PC-3 (cell line): ENCODE results near the gene ZNF726. TPM values are rescaled to one million over a fixed set of nuclear protein-coding genes. Genes with fewer than 3 reads are reported as not detected.
A peak's percentile ranks its signal among the peaks of the same experiment; 100 is the strongest.

Experiments used
- ATAC-seq: fragments of 200-7000 bp; cut with Tn5 transposase; 2 replicates; pipeline ENCODE4 v1.9.1; 2020; ENCODE audit warnings: mild to moderate bottlenecking, moderate library complexity
- BruUV-seq: library from RNA; stranded (reverse); fragments of 400-500 nt; replicated peaks from 2 replicates; lab custom pipeline; 2021; lab: Mats Ljungman, UMichigan
- CTCF ChIA-PET: fragments of 300-600 bp; sonication (Branson Sonifier 250); formaldehyde crosslinking; loops from one replicate; lab custom pipeline; 2022; ENCODE audit warnings: antibody characterized with exemption; lab: Charles Lee
- POLR2A ChIA-PET: fragments of 300-600 bp; sonication (Branson Sonifier 250); formaldehyde crosslinking; loops from one replicate; lab custom pipeline; 2022; ENCODE audit warnings: antibody characterized with exemption; ENCODE audit not compliant: unreplicated experiment; lab: Charles Lee
- DNase-seq: peaks from one replicate; pipeline ENCODE4 v3.0.0-alpha.2; 2015
- H2AFZ ChIP-seq: fragments of 300-600 bp; sonication (generic); 2 replicates; pipeline ENCODE4 v1.6.0; 2016; ENCODE audit warnings: antibody characterized with exemption, low read length
- H3F3A ChIP-seq: fragments of 300-600 bp; sonication (generic); one replicate; pipeline ENCODE4 v1.6.0; 2017; ENCODE audit warnings: antibody characterized with exemption, low read length, control low read depth, mild to moderate bottlenecking; ENCODE audit not compliant: unreplicated experiment
- H3K27ac ChIP-seq: fragments of 300-600 bp; sonication (generic); 2 replicates; pipeline ENCODE4 v1.5.1; 2016; ENCODE audit warnings: mild to moderate bottlenecking, low read length
- H3K27me3 ChIP-seq: fragments of 300-600 bp; sonication (generic); 2 replicates; pipeline ENCODE4 v1.6.1; 2016; ENCODE audit warnings: low read length, mixed read lengths
- H3K36me3 ChIP-seq: fragments of 300-600 bp; sonication (generic); 2 replicates; pipeline ENCODE4 v1.6.1; 2016; ENCODE audit warnings: low read depth, mixed run types, low read length, mixed read lengths
- H3K4me1 ChIP-seq: fragments of 300-600 bp; sonication (generic); 2 replicates; pipeline ENCODE4 v1.5.1; 2016; ENCODE audit warnings: low read length; ENCODE audit not compliant: insufficient read depth
- H3K4me2 ChIP-seq: fragments of 300-600 bp; sonication (generic); 2 replicates; pipeline ENCODE4 v1.6.0; 2016; ENCODE audit warnings: low read length
- H3K4me3 ChIP-seq: fragments of 300-600 bp; sonication (generic); 2 replicates; pipeline ENCODE4 v1.5.1; 2016; ENCODE audit warnings: mild to moderate bottlenecking, low read length, mixed read lengths
- H3K79me2 ChIP-seq: fragments of 300-600 bp; sonication (generic); 2 replicates; pipeline ENCODE4 v1.6.1; 2017; ENCODE audit warnings: low read length, mixed read lengths
- H3K9ac ChIP-seq: fragments of 300-600 bp; sonication (generic); 2 replicates; pipeline ENCODE4 v1.6.0; 2016; ENCODE audit warnings: mild to moderate bottlenecking, low read length
- H3K9me2 ChIP-seq: fragments of 300-600 bp; sonication (generic); replicated peaks from 2 replicates; pipeline ENCODE4 v1.6.1; 2016; ENCODE audit warnings: mixed run types, low read length, mixed read lengths
- H3K9me3 ChIP-seq: fragments of 300-600 bp; sonication (generic); 2 replicates; pipeline ENCODE4 v1.6.1; 2016; ENCODE audit warnings: low read length, mixed read lengths
- H4K20me1 ChIP-seq: fragments of 300-600 bp; sonication (generic); 2 replicates; pipeline ENCODE4 v1.6.1; 2016; ENCODE audit warnings: low read length, mixed read lengths
- EZH2 ChIP-seq: fragments of 300-600 bp; sonication (generic); IDR thresholded peaks from one replicate; pipeline ENCODE4 v1.6.1; 2017; ENCODE audit warnings: antibody characterized with exemption, mild to moderate bottlenecking, low read length; ENCODE audit not compliant: unreplicated experiment
- EZH2phosphoT487 ChIP-seq: fragments of 300-600 bp; sonication (generic); IDR thresholded peaks from 2 replicates; pipeline ENCODE4 v1.6.1; 2018; ENCODE audit warnings: mild to moderate bottlenecking, antibody characterized with exemption, low read length, borderline replicate concordance
- intact Hi-C: fragments of 100-400 bp; cut with micrococcal nuclease; formaldehyde crosslinking; loops from 2 replicates; pipeline ENCODE4 v1.9.0; 2023
- total RNA-seq: library from RNA; depleted of rRNA; stranded (reverse); fragments of >200 nt; gene quantifications from 2 replicates; pipeline ENCODE4 v1.2.3, GENCODE V29; 2014; rRNA removed
- TF ChIP-seq, protein P1 (sequence below): fragments of 300-600 bp; sonication (generic); conservative IDR thresholded peaks from 2 replicates; pipeline ENCODE4 v1.5.1; 2017; ENCODE audit warnings: antibody characterized with exemption, low read depth, mild to moderate bottlenecking, low read length

Gene ZNF726
- total RNA-seq, 1 experiment from 2014 or later = 12.7 TPM

DNA sequence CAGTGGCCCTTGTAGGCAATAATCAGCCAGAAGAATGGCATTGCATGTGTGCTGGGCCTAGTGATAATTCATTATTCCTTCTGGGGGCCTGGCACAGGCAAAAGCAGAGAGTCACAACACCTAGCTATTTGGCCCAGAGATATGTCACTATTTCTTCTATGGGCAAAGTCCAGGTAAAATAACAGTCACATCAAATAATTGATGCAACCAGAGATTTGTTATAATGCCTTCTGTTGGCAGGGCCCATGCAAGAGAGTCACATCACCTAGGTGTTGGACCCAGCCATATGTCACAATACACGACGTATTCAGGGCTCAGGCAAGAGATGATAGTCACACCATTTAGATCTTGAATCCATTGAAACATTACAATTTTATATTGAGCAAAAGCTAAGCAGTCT lies 66.1 kb downstream of the ZNF726 start:
- Histone ChIP-seq H3K79me2 (no peaks in the 10 kb centered on the region), H2AFZ (no peak overlapping the region), H3K36me3 (no peaks in the 10 kb centered on the region), H3K27me3 (no peaks in the 10 kb centered on the region), H3K9ac (no peak overlapping the region), H3K4me1 (no peaks in the 10 kb centered on the region), H3F3A (no peaks in the 10 kb centered on the region), H3K27ac (no peak overlapping the region), H4K20me1 (no peaks in the 10 kb centered on the region), H3K4me2 (no peak overlapping the region), H3K9me3 (no peaks in the 10 kb centered on the region), H3K9me2 (no peaks in the 10 kb centered on the region), H3K4me3 (no peak overlapping the region)
- TF ChIP-seq, protein P1, sequence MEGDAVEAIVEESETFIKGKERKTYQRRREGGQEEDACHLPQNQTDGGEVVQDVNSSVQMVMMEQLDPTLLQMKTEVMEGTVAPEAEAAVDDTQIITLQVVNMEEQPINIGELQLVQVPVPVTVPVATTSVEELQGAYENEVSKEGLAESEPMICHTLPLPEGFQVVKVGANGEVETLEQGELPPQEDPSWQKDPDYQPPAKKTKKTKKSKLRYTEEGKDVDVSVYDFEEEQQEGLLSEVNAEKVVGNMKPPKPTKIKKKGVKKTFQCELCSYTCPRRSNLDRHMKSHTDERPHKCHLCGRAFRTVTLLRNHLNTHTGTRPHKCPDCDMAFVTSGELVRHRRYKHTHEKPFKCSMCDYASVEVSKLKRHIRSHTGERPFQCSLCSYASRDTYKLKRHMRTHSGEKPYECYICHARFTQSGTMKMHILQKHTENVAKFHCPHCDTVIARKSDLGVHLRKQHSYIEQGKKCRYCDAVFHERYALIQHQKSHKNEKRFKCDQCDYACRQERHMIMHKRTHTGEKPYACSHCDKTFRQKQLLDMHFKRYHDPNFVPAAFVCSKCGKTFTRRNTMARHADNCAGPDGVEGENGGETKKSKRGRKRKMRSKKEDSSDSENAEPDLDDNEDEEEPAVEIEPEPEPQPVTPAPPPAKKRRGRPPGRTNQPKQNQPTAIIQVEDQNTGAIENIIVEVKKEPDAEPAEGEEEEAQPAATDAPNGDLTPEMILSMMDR = no peak
- TF ChIP-seq EZH2 (no peak), EZH2phosphoT487 (no peak)
- no peak for ATAC-seq
- POLR2A ChIA-PET = no interaction called here
- intact Hi-C loops = no loop called here
- DNase-seq = no peak
- CTCF ChIA-PET = no interaction called here
- BruUV-seq = no TSS peak

DNA sequence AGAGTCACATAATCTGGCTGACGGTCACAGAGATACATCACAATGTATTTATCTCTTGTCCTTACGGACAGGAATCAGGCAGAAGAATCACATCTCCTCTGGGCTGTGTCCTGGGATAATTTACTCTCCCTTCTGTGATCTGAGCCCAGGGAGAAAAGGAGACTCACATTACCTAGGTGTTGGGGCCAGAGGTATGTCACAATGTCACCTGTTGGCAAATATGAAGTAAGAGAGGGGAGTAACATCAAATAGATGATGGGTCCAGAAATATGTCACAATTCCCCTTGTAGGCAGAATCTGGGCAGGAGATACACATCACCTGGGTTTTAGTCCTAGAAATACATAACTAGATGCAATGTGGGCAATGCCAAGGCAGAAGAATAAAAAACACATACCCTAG lies 67.2 kb downstream of the ZNF726 start:
- Histone ChIP-seq H3K36me3 (no peaks in the 10 kb centered on the region), H3K79me2 (no peaks in the 10 kb centered on the region), H3K27me3 (no peaks in the 10 kb centered on the region), H3F3A (no peaks in the 10 kb centered on the region), H4K20me1 (no peaks in the 10 kb centered on the region), H3K4me1 (no peaks in the 10 kb centered on the region), H2AFZ (no peak overlapping the region), H3K27ac (no peak overlapping the region), H3K9me2 (no peaks in the 10 kb centered on the region), H3K4me3 (no peak overlapping the region), H3K9ac (no peak overlapping the region), H3K9me3 (no peaks in the 10 kb centered on the region), H3K4me2 (no peak overlapping the region)
- TF ChIP-seq, protein P1 = no peak
- no peak for TF ChIP-seq EZH2phosphoT487
- no peak for TF ChIP-seq EZH2
- DNase-seq (no peak), ATAC-seq (no peak)
- POLR2A ChIA-PET = no interaction called here
- CTCF ChIA-PET = no interaction called here
- no TSS peak for BruUV-seq
- intact Hi-C loops = no loop called here

DNA sequence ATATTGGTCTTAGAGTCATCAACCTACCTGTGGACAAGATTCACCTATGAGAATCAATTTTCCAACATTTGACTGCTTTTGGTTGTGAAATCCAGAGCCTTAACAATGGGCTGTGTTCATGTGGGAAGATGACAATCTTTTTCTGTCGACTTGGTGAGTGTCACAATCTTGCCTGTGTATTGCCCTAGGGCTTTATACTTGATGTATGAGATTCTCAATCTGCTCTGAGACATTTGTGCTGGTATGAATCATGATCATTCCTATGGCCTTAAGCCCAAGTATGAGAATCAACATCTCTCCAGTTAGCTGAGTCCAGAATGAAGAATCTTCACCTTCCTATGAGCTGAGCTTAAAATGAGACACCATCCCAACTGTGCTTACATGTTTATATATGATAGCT lies 68.7 kb downstream of the ZNF726 start:
- Histone ChIP-seq H3K27me3 (no peaks in the 10 kb centered on the region), H2AFZ (no peak overlapping the region), H3K27ac (no peak overlapping the region), H3K9me2 (no peaks in the 10 kb centered on the region), H3K4me3 (no peak overlapping the region), H3K79me2 (no peaks in the 10 kb centered on the region), H3K9ac (no peak overlapping the region), H3K9me3 (no peaks in the 10 kb centered on the region), H3K36me3 (no peaks in the 10 kb centered on the region), H4K20me1 (no peaks in the 10 kb centered on the region), H3F3A (no peaks in the 10 kb centered on the region), H3K4me1 (no peaks in the 10 kb centered on the region), H3K4me2 (no peak overlapping the region)
- ChIA-PET CTCF (interaction anchor here (0.6 kb wide), 1 partner anchor 302 kb away, joined by 3 read pairs; no protein-coding TSS in a partner anchor), POLR2A (no interaction called here)
- BruUV-seq = no TSS peak
- DNase-seq = peak; percentile 10
- TF ChIP-seq EZH2phosphoT487 (no peak), EZH2 (no peak)
- TF ChIP-seq, protein P1 = no peak
- no peak for ATAC-seq
- intact Hi-C loops = no loop called here

Other genes starting within 250 kb of the ZNF726 start
- gene ZNF675, start 227.7 kb upstream of the ZNF726 start, total RNA-seq = 17.2 and 19.4 TPM in 2 replicates
- gene ZNF681, start 156.0 kb upstream of the ZNF726 start, total RNA-seq = 2.5 and 2.6 TPM in 2 replicates
- 8.1 and 9.3 TPM in 2 replicates for gene ZNF254, start 172.3 kb downstream of the ZNF726 start, total RNA-seq